Ammon's horn (tissue), 1 donor: ENCODE results near the gene NTSR1.

ENCODE experiments used
- DNase-seq: peaks from one replicate; pipeline ENCODE4 v3.0.0-alpha.2; 2016; ENCODE audit warnings: low spot score

NTSR1 gene

GRCh38 chr20:62708591-62709536, at the start of gene NTSR1:
NTSR1 (plus strand) TSS chr20:62708836; CDS start chr20:62709208, 372 bp downstream.
- no peak for DNase-seq

GRCh38 chr20:62659488-62660239, 49.0 kb upstream of the NTSR1 start:
- DNase-seq: no peak

- no peak for DNase-seq
Observed at GRCh38 chr20:62660240-62660615, 48.4 kb upstream of the NTSR1 start.

- no peak for DNase-seq
Observed at GRCh38 chr20:62660768-62661167, 47.9 kb upstream of the NTSR1 start.

GRCh38 chr20:62661647-62662046, 47.0 kb upstream of the NTSR1 start:
- no peak for DNase-seq

GRCh38 chr20:62662422-62662821, 46.2 kb upstream of the NTSR1 start:
- DNase-seq: no peak

GRCh38 chr20:62663145-62664018, 45.3 kb upstream of the NTSR1 start:
- no peak for DNase-seq

- no peak for DNase-seq
Observed at GRCh38 chr20:62664019-62664971, 44.3 kb upstream of the NTSR1 start.

- DNase-seq: no peak
Observed at GRCh38 chr20:62665153-62665754, 43.4 kb upstream of the NTSR1 start.

GRCh38 chr20:62665826-62666735, 42.6 kb upstream of the NTSR1 start:
- DNase-seq: no peak

GRCh38 chr20:62666736-62667529, 41.7 kb upstream of the NTSR1 start:
- DNase-seq: peak; percentile 66

- DNase-seq: no peak
Observed at GRCh38 chr20:62667530-62668440, 40.9 kb upstream of the NTSR1 start.

GRCh38 chr20:62668441-62669027, 40.1 kb upstream of the NTSR1 start:
- DNase-seq: peak; percentile 87

- DNase-seq: no peak
Observed at GRCh38 chr20:62669249-62669648, 39.4 kb upstream of the NTSR1 start.

- DNase-seq: no peak
Observed at GRCh38 chr20:62670156-62670555, 38.5 kb upstream of the NTSR1 start.

GRCh38 chr20:62670998-62671397, 37.6 kb upstream of the NTSR1 start:
- no peak for DNase-seq

GRCh38 chr20:62671765-62672164, 36.9 kb upstream of the NTSR1 start:
- DNase-seq: no peak
